Measurements from ENCODE around the gene KCNIP3. TPM values are rescaled to one million over a fixed set of nuclear protein-coding genes. Genes with fewer than 3 reads are reported as not detected.

KCNIP3 gene
- total and polyA plus RNA-seq, 4 donors: 0.26 to 1.1 (median 0.62) TPM

- Histone ChIP-seq H3K4me1 (ENCODE audit: control insufficient read depth in 4 of 4, insufficient read depth in 4 of 4, low read length in 3 of 4) (no peaks in the 10 kb centered on the region), H3K36me3 (ENCODE audit: control insufficient read depth in 4 of 4, insufficient read depth in 3 of 4, low read depth in 1 of 4, low read length in 3 of 4) (no peaks in the 10 kb centered on the region), H3K27me3 (ENCODE audit: control insufficient read depth in 4 of 4, insufficient read depth in 4 of 4, low read length in 3 of 4) (no peaks in the 10 kb centered on the region), H3K9me3 (ENCODE audit: control insufficient read depth in 4 of 4, low read length in 3 of 4) (no peaks in the 10 kb centered on the region), H3K9ac (ENCODE audit: low read depth in 1 of 2, low read length in 2 of 2) (no peak overlapping the region), H3K4me3 (ENCODE audit: low read depth in 1 of 3, low read length in 3 of 3) (no peak overlapping the region), H3K27ac (ENCODE audit: low read depth in 1 of 2, low read length in 2 of 2) (no peak overlapping the region)
- DNase-seq (ENCODE audit: low spot score): no peak
- WGBS: 88% methylated on average over 22 of the region's 22 CpGs
- TF ChIP-seq HNF4A (conservative IDR thresholded peaks at IDR 0.05): no peak
- TF ChIP-seq GABPA (IDR thresholded peaks at IDR 0.05 in 1 of 2, conservative IDR thresholded peaks at IDR 0.05 in 1 of 2): no peak
- no peak for TF ChIP-seq FOXA2 (IDR thresholded peaks at IDR 0.05)
- TF ChIP-seq YY1 (IDR thresholded peaks at IDR 0.05): no peak
- no peak for TF ChIP-seq HNF4G (IDR thresholded peaks at IDR 0.05)
- TF ChIP-seq SP1 (IDR thresholded peaks at IDR 0.05): no peak
- no peak for TF ChIP-seq RXRA (IDR thresholded peaks at IDR 0.05)
- TF ChIP-seq CTCF (IDR thresholded peaks at IDR 0.05; ENCODE audit: low read depth, low read length, missing input control): no peak
- TF ChIP-seq REST (IDR thresholded peaks at IDR 0.05): no peak
- no peak for TF ChIP-seq FOXA1 (IDR thresholded peaks at IDR 0.05)
- TF ChIP-seq EGR1 (IDR thresholded peaks at IDR 0.05; ENCODE audit: low read depth in 2 of 2): no peak
- TF ChIP-seq NR2F2 (IDR thresholded peaks at IDR 0.05): no peak
Measured at GRCh38 chr2:95353613-95354468, 56.7 kb downstream of the KCNIP3 start.

GRCh38 chr2:95354469-95354901 is 57.3 kb downstream of the KCNIP3 start:
- Histone ChIP-seq H3K9me3 (ENCODE audit: control insufficient read depth in 4 of 4, low read length in 3 of 4) (no peaks in the 10 kb centered on the region), H3K27ac (ENCODE audit: low read depth in 1 of 2, low read length in 2 of 2) (no peak overlapping the region), H3K36me3 (ENCODE audit: control insufficient read depth in 4 of 4, insufficient read depth in 3 of 4, low read depth in 1 of 4, low read length in 3 of 4) (no peaks in the 10 kb centered on the region), H3K27me3 (ENCODE audit: control insufficient read depth in 4 of 4, insufficient read depth in 4 of 4, low read length in 3 of 4) (no peaks in the 10 kb centered on the region), H3K9ac (ENCODE audit: low read depth in 1 of 2, low read length in 2 of 2) (no peak overlapping the region), H3K4me1 (ENCODE audit: control insufficient read depth in 4 of 4, insufficient read depth in 4 of 4, low read length in 3 of 4) (no peaks in the 10 kb centered on the region), H3K4me3 (ENCODE audit: low read depth in 1 of 3, low read length in 3 of 3) (no peak overlapping the region)
- no peak for DNase-seq (ENCODE audit: low spot score)
- WGBS: 97% methylated on average over 5 of the region's 5 CpGs
- TF ChIP-seq GABPA (IDR thresholded peaks at IDR 0.05 in 1 of 2, conservative IDR thresholded peaks at IDR 0.05 in 1 of 2) (no peak), SP1 (IDR thresholded peaks at IDR 0.05) (no peak), ZBTB33 (IDR thresholded peaks at IDR 0.05) (no peak), CTCF (IDR thresholded peaks at IDR 0.05; ENCODE audit: low read depth, low read length, missing input control) (no peak), HNF4A (conservative IDR thresholded peaks at IDR 0.05) (no peak), FOXA1 (IDR thresholded peaks at IDR 0.05) (no peak), MAX (IDR thresholded peaks at IDR 0.05) (no peak), RXRA (IDR thresholded peaks at IDR 0.05) (no peak), TAF1 (conservative IDR thresholded peaks at IDR 0.05) (no peak), RAD21 (IDR thresholded peaks at IDR 0.05) (no peak), ATF3 (IDR thresholded peaks at IDR 0.05) (no peak)

All from liver (tissue), 9 donors.